Endothelial cell (in vitro differentiated cells): ENCODE data around the gene LYPD6B. TPM values are rescaled to one million over a fixed set of nuclear protein-coding genes. Genes with fewer than 3 reads are reported as not detected.

Experiments
- DNase-seq: peaks from one replicate; pipeline ENCODE4 v3.0.0; 2021; ENCODE audit warnings: low spot score
- H3K27ac Mint-ChIP-seq: one replicate; pipeline ENCODE4 v1.8.0; 2021; ENCODE audit warnings: mixed read lengths, inconsistent platforms; ENCODE audit not compliant: unreplicated experiment
- H3K27me3 Mint-ChIP-seq: one replicate; pipeline ENCODE4 v1.8.0; 2021; ENCODE audit warnings: mild to moderate bottlenecking, moderate library complexity, mixed read lengths, inconsistent platforms; ENCODE audit not compliant: unreplicated experiment
- H3K36me3 Mint-ChIP-seq: one replicate; pipeline ENCODE4 v1.8.0; 2021; ENCODE audit warnings: mild to moderate bottlenecking, low read depth, mixed read lengths, inconsistent platforms; ENCODE audit not compliant: unreplicated experiment
- H3K4me1 Mint-ChIP-seq: one replicate; pipeline ENCODE4 v1.8.0; 2021; ENCODE audit warnings: mild to moderate bottlenecking, mixed read lengths, inconsistent platforms; ENCODE audit not compliant: unreplicated experiment
- H3K4me3 Mint-ChIP-seq: one replicate; pipeline ENCODE4 v1.8.0; 2021; ENCODE audit warnings: mild to moderate bottlenecking, mixed read lengths, inconsistent platforms; ENCODE audit not compliant: unreplicated experiment
- H3K9me3 Mint-ChIP-seq: one replicate; pipeline ENCODE4 v1.8.0; 2021; ENCODE audit warnings: mixed read lengths, inconsistent platforms; ENCODE audit not compliant: unreplicated experiment
- total RNA-seq: library from RNA; stranded (reverse); fragmentation: NEBNext Ultra II Directional; extraction: Animal tissue kit (Norgen Biotek cat#: 25700); gene quantifications from one replicate; pipeline ENCODE4 v1.2.1, GENCODE V29; 2021; ENCODE audit not compliant: unreplicated experiment
- TF ChIP-seq, protein P1 (sequence below): fragments of 200-600 bp; sonication (generic); IDR thresholded peaks from one replicate; pipeline ENCODE4 v1.5.0; 2021; ENCODE audit warnings: antibody characterized with exemption; ENCODE audit not compliant: unreplicated experiment

LYPD6B gene
- total RNA-seq, 1 donor from 2014 or later: 4.8 TPM

DNA sequence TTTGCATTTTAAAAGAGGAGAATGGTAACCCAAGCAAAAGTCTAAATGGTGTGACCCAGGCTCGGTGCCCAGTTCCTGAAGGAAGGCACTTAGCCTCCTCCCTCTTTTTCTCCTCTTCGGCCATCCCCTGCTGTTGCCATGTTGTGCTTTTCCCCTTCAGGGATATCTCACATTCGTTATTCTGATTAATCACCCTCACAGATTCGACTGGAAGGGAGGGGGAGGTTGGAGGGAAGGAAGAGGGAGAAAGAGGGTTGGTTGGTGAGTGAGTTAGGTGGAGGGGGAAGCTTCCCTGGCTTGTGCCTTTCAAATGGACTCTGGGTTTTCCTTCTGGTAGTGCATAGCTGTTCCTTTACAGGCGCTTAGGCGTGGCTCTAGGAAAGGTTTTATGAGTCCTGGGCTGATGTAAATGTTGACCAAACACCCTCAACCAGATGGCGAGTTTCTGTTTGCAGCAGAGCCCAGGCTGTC lies 39.0 kb upstream of the LYPD6B start:
- Mint-ChIP-seq H3K27me3 (peaks cover 3% of the 10 kb centered on the region), H3K4me3 (no peak overlapping the region), H3K36me3 (peaks cover 55% of the 10 kb centered on the region), H3K4me1 (peaks cover 5% of the 10 kb centered on the region), H3K27ac (no peak overlapping the region), H3K9me3 (no peaks in the 10 kb centered on the region)
- TF ChIP-seq, protein P1, sequence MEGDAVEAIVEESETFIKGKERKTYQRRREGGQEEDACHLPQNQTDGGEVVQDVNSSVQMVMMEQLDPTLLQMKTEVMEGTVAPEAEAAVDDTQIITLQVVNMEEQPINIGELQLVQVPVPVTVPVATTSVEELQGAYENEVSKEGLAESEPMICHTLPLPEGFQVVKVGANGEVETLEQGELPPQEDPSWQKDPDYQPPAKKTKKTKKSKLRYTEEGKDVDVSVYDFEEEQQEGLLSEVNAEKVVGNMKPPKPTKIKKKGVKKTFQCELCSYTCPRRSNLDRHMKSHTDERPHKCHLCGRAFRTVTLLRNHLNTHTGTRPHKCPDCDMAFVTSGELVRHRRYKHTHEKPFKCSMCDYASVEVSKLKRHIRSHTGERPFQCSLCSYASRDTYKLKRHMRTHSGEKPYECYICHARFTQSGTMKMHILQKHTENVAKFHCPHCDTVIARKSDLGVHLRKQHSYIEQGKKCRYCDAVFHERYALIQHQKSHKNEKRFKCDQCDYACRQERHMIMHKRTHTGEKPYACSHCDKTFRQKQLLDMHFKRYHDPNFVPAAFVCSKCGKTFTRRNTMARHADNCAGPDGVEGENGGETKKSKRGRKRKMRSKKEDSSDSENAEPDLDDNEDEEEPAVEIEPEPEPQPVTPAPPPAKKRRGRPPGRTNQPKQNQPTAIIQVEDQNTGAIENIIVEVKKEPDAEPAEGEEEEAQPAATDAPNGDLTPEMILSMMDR: no peak
- no peak for DNase-seq

DNA sequence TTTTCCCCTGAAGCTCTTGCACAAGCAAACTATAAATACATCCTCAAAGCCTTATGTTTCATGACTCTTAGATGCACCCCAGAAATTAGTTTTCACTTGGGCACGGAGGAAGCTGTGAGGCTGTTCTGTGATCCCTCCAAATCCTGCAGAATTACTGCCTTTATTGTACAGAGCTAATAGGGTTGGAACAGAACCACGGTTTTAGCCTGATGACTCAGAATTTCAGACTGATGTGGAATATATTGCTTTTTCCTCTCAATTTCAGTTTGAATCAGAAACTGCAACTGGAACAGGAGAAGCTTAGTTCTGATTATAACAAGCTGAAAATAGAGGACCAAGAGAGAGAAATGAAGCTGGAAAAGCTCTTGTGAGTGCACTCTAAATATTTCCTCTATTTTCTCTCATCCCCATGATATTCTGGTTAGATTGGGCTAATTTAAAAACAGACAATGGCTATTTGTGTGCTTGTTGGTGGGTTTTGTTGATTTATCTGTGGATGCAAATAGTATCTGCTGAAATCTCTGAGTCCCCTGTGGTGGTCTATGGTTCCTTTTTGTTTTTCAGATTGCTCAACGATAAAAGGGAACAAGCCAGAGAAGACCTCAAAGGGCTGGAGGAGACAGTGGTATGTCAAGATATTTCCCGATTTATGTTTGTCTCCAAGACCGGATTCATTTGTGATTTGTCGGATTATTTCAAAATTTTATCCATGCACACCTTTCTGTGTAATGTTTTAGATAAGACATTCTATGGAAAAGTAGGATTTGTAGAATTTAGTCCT lies 38.2 kb upstream of the LYPD6B start:
- H3K4me1 Mint-ChIP-seq: peaks cover 5% of the 10 kb centered on the region
- TF ChIP-seq, protein P1: no peak
- no peaks in the 10 kb centered on the region for H3K9me3 Mint-ChIP-seq
- no peak overlapping the region for H3K4me3 Mint-ChIP-seq
- peaks cover 48% of the 10 kb centered on the region for H3K36me3 Mint-ChIP-seq
- peaks cover 3% of the 10 kb centered on the region for H3K27me3 Mint-ChIP-seq
- no peak for DNase-seq
- H3K27ac Mint-ChIP-seq: no peak overlapping the region

DNA sequence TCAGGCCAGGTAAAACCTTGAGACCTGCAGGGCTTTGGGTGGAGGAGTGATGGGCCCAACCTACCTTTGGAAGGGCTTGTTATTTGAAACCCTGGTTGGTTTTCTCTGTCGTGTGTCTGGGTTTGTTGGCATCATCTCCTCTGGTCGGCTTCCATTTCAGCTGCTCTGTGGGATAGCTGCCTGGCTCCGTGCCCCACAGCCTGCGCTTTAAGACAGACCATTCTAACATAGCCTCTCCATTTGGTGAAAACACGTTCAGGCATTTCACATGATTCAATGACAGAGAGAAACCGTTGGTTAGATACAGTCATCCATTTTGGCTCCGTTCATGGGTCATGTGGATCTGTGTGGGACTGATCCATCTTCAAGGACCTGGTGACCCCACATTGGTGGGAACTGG lies 37.0 kb upstream of the LYPD6B start:
- no peak overlapping the region for H3K4me3 Mint-ChIP-seq
- no peak for DNase-seq
- H3K27me3 Mint-ChIP-seq: peaks cover 6% of the 10 kb centered on the region
- no peaks in the 10 kb centered on the region for H3K9me3 Mint-ChIP-seq
- H3K4me1 Mint-ChIP-seq: peaks cover 5% of the 10 kb centered on the region
- peaks cover 54% of the 10 kb centered on the region for H3K36me3 Mint-ChIP-seq
- TF ChIP-seq, protein P1: no peak
- no peak overlapping the region for H3K27ac Mint-ChIP-seq

GRCh38 chr2:149002378-149002890 lies 36.1 kb upstream of the LYPD6B start:
- no peak for DNase-seq
- Mint-ChIP-seq H3K4me1 (peaks cover 5% of the 10 kb centered on the region), H3K36me3 (peaks cover 47% of the 10 kb centered on the region), H3K27me3 (peaks cover 6% of the 10 kb centered on the region), H3K4me3 (peak overlapping the region; percentile 43), H3K9me3 (no peaks in the 10 kb centered on the region), H3K27ac (no peak overlapping the region)
- TF ChIP-seq, protein P1: no peak
